Upper lobe of left lung (tissue), 6 donors: Measurements from ENCODE around the gene AQP3. TPM values are rescaled to one million over a fixed set of nuclear protein-coding genes. Genes with fewer than 3 reads are reported as not detected.

Experiments used
- ATAC-seq, 2 donors: fragments of 200-7000 bp; cut with Tn5 transposase; one replicate each; pipeline ENCODE4 v1.9.1; 2022; ENCODE audit warnings: mild to moderate bottlenecking in 2 of 2, moderate library complexity in 2 of 2; ENCODE audit not compliant: low FRiP score in 2 of 2
- DNase-seq, 2 donors: peaks; one replicate each; pipeline ENCODE4 v3.0.0-alpha.2; 2019 to 2020
- H3K27ac ChIP-seq, 4 donors: fragments of 200-600 bp; sonication (generic); one replicate each; pipeline ENCODE4 v1.5.1; 2016 to 2019
- H3K27me3 ChIP-seq, 4 donors: fragments of 200-600 bp; sonication (generic); one replicate each; pipeline ENCODE4 v1.5.1; 2017 to 2019
- H3K36me3 ChIP-seq, 4 donors: fragments of 200-600 bp; sonication (generic); one replicate each; pipeline ENCODE4 v1.5.1; 2016 to 2019
- H3K4me1 ChIP-seq, 4 donors: fragments of 200-600 bp; sonication (generic); one replicate each; pipeline ENCODE4 v1.5.1; 2018 to 2019
- H3K4me3 ChIP-seq, 4 donors: fragments of 200-600 bp; sonication (generic); one replicate each; pipeline ENCODE4 v1.5.1; 2017 to 2019; ENCODE audit warnings: mild to moderate bottlenecking in 2 of 4, moderate library complexity in 1 of 4
- H3K9me3 ChIP-seq, 4 donors: fragments of 200-600 bp; sonication (generic); one replicate each; pipeline ENCODE4 v1.5.1; 2018 to 2019
- CTCF ChIP-seq, 6 experiments: fragments of 450-650 bp in 4 of 6; fragments of 200-600 bp in 2 of 6; sonication (generic) in 2 of 6; IDR thresholded peaks; one replicate each; pipeline ENCODE4 v1.5.1; 2016 to 2019; ENCODE audit warnings: antibody characterized with exemption in 6 of 6
- EP300 ChIP-seq, 4 donors: sonication (generic); formaldehyde crosslinking; IDR thresholded peaks; one replicate each; pipeline ENCODE4 v1.5.1; 2017; ENCODE audit warnings: antibody characterized with exemption in 4 of 4, control low read depth in 2 of 4
- POLR2A ChIP-seq, 4 donors: fragments of 450-650 bp; IDR thresholded peaks; one replicate each; pipeline ENCODE4 v1.5.1; 2016 to 2017; ENCODE audit warnings: antibody characterized with exemption in 4 of 4, mild to moderate bottlenecking in 2 of 4
- POLR2AphosphoS5 ChIP-seq, 2 donors: sonication (generic); formaldehyde crosslinking; IDR thresholded peaks; one replicate each; pipeline ENCODE4 v1.5.1; 2017; ENCODE audit warnings: antibody characterized with exemption in 2 of 2
- WGBS, 2 donors: methylation state at CpG; one replicate each; pipeline ENCODE4 v1.1.5; 2017 to 2018; 5-methylcytosine and 5-hydroxymethylcytosine counted together
- total RNA-seq, 6 donors: library from RNA; depleted of rRNA in 4 of 6; stranded (reverse); fragments of >200 nt in 4 of 6; gene quantifications; one replicate each; pipeline versions ENCODE4 v1.1.0 to v1.2.1, GENCODE V29; 2016 to 2021
- donor health status: DM: no; HTN: no; CAD: no; lungs with moderate emphysema.
- donor health status: DM: no; HTN: yes; CAD: no; lungs with severe emphysema.

AQP3 gene
- total RNA-seq, 6 donors from 2014 or later = 62.5 to 468 (median 201) TPM

- H3K27me3 ChIP-seq = no peaks in the 10 kb centered on the region
- peak overlapping the region in 1 of 4 donors; percentile 19 for H3K27ac ChIP-seq
- H3K4me3 ChIP-seq = no peak overlapping the region
- 68 to 75% methylated on average over 7 of the region's 7 CpGs for WGBS, 2 donors
- peaks cover 0 to 14% (median 10%) of the 10 kb centered on the region in 4 donors for H3K36me3 ChIP-seq
- TF ChIP-seq EP300 (IDR thresholded peaks at IDR 0.05) (no peak), POLR2AphosphoS5 (IDR thresholded peaks at IDR 0.05) (no peak), POLR2A (IDR thresholded peaks at IDR 0.05) (no peak), CTCF (IDR thresholded peaks at IDR 0.05) (no peak)
- no peak for DNase-seq
- H3K9me3 ChIP-seq = no peaks in the 10 kb centered on the region
- peaks cover 0 to 31% (median 18%) of the 10 kb centered on the region in 4 donors for H3K4me1 ChIP-seq
- no peak for ATAC-seq
Observed at GRCh38 chr9:33438926-33439680, 8.3 kb downstream of the AQP3 start.

GRCh38 chr9:33437898-33438297, 9.5 kb downstream of the AQP3 start:
- Histone ChIP-seq H3K9me3 (no peaks in the 10 kb centered on the region), H3K36me3 (peaks cover 0 to 14% (median 10%) of the 10 kb centered on the region in 4 donors), H3K27ac (no peak overlapping the region), H3K4me1 (peaks cover 0 to 21% (median 12%) of the 10 kb centered on the region in 4 donors), H3K27me3 (no peaks in the 10 kb centered on the region), H3K4me3 (no peak overlapping the region)
- 79 to 100% methylated on average over 1 of the region's 1 CpG for WGBS, 2 donors
- no peak for DNase-seq
- TF ChIP-seq CTCF (IDR thresholded peaks at IDR 0.05) (no peak), POLR2A (IDR thresholded peaks at IDR 0.05) (no peak), POLR2AphosphoS5 (IDR thresholded peaks at IDR 0.05) (no peak), EP300 (IDR thresholded peaks at IDR 0.05) (no peak)
- ATAC-seq = no peak

GRCh38 chr9:33437205-33437604, 10.2 kb downstream of the AQP3 start:
- peaks cover 0 to 21% (median 12%) of the 10 kb centered on the region in 4 donors for H3K4me1 ChIP-seq
- ATAC-seq (no peak), DNase-seq (no peak)
- no peak for TF ChIP-seq EP300 (IDR thresholded peaks at IDR 0.05)
- no peak for TF ChIP-seq CTCF (IDR thresholded peaks at IDR 0.05)
- TF ChIP-seq POLR2AphosphoS5 (IDR thresholded peaks at IDR 0.05) = no peak
- no peak for TF ChIP-seq POLR2A (IDR thresholded peaks at IDR 0.05)
- H3K27ac ChIP-seq = peak overlapping the region in 1 of 4 donors; percentile 60
- peaks cover 0 to 8% (median 6%) of the 10 kb centered on the region in 4 donors for H3K36me3 ChIP-seq
- H3K27me3 ChIP-seq = no peaks in the 10 kb centered on the region
- peak overlapping the region in 1 of 4 donors; percentile 12 for H3K4me3 ChIP-seq
- H3K9me3 ChIP-seq = no peaks in the 10 kb centered on the region
- 24 to 28% methylated on average over 2 of the region's 2 CpGs for WGBS, 2 donors

GRCh38 chr9:33436445-33436844, 10.9 kb downstream of the AQP3 start:
- peaks cover 0 to 21% (median 12%) of the 10 kb centered on the region in 4 donors for H3K4me1 ChIP-seq
- H3K27me3 ChIP-seq = no peaks in the 10 kb centered on the region
- peak overlapping the region in 1 of 4 donors; percentile 60 for H3K27ac ChIP-seq
- no peak for ATAC-seq
- TF ChIP-seq CTCF (IDR thresholded peaks at IDR 0.05) (no peak), POLR2A (IDR thresholded peaks at IDR 0.05) (no peak), EP300 (IDR thresholded peaks at IDR 0.05) (no peak), POLR2AphosphoS5 (IDR thresholded peaks at IDR 0.05) (no peak)
- H3K9me3 ChIP-seq = no peaks in the 10 kb centered on the region
- no peak for DNase-seq
- H3K36me3 ChIP-seq = peaks cover 0 to under 1% (median 0%) of the 10 kb centered on the region in 4 donors
- WGBS, 2 donors = 57 to 64% methylated on average over 7 to 8 of the region's 8 CpGs
- H3K4me3 ChIP-seq = peak overlapping the region in 1 of 4 donors; percentile 12
